Loucy (cell line): ENCODE results near the gene CKMT2.

Experiments used
- H2AFZ ChIP-seq: fragments of 200-600 bp; sonication (generic); 2 replicates; pipeline ENCODE4 v1.6.0; 2016; ENCODE audit warnings: antibody characterized with exemption, mild to moderate bottlenecking, low read length, moderate library complexity
- H3F3A ChIP-seq: fragments of 200-600 bp; 2 replicates; pipeline ENCODE4 v1.6.0; 2016; ENCODE audit warnings: antibody characterized with exemption, low read depth, mild to moderate bottlenecking
- H3K27me3 ChIP-seq: fragments of 200-600 bp; sonication (generic); 2 replicates; pipeline ENCODE4 v1.6.1; 2014; ENCODE audit warnings: low read length, mild to moderate bottlenecking; ENCODE audit not compliant: insufficient read depth, poor library complexity, severe bottlenecking
- H3K36me3 ChIP-seq: fragments of 200-600 bp; sonication (generic); 2 replicates; pipeline ENCODE4 v1.6.1; 2016; ENCODE audit warnings: low read length; ENCODE audit not compliant: insufficient read depth
- H3K4me1 ChIP-seq: fragments of 200-600 bp; sonication (generic); 2 replicates; pipeline ENCODE4 v1.5.1; 2014; ENCODE audit warnings: low read length, mild to moderate bottlenecking; ENCODE audit not compliant: insufficient read depth, poor library complexity, severe bottlenecking
- H3K4me2 ChIP-seq: fragments of 200-600 bp; sonication (generic); 2 replicates; pipeline ENCODE4 v1.6.0; 2014; ENCODE audit warnings: antibody characterized with exemption, low read length, low read depth, mild to moderate bottlenecking; ENCODE audit not compliant: poor library complexity, severe bottlenecking
- H3K4me3 ChIP-seq: fragments of 200-600 bp; sonication (generic); 2 replicates; pipeline ENCODE4 v1.5.1; 2014; ENCODE audit warnings: low read length, mild to moderate bottlenecking, mixed read lengths; ENCODE audit not compliant: poor library complexity, severe bottlenecking
- H3K79me2 ChIP-seq: fragments of 200-600 bp; sonication (generic); 2 replicates; pipeline ENCODE4 v1.6.1; 2014; ENCODE audit warnings: low read length; ENCODE audit not compliant: insufficient read depth
- H3K9ac ChIP-seq: fragments of 200-600 bp; sonication (generic); 2 replicates; pipeline ENCODE4 v1.6.0; 2014; ENCODE audit warnings: mild to moderate bottlenecking, low read depth, low read length, moderate library complexity; ENCODE audit not compliant: poor library complexity, severe bottlenecking
- H3K9me2 ChIP-seq: fragments of 200-600 bp; sonication (generic); replicated peaks from 2 replicates; pipeline ENCODE4 v1.6.1; 2016; ENCODE audit warnings: low read depth, low read length, mixed read lengths
- H3K9me3 ChIP-seq: fragments of 200-600 bp; sonication (generic); 2 replicates; pipeline ENCODE4 v1.6.1; 2014; ENCODE audit warnings: mild to moderate bottlenecking, antibody characterized with exemption, low read length, low read depth; ENCODE audit not compliant: insufficient read depth
- H4K20me1 ChIP-seq: fragments of 200-600 bp; sonication (generic); 2 replicates; pipeline ENCODE4 v1.6.0; 2014; ENCODE audit warnings: antibody characterized with exemption, low read length, mild to moderate bottlenecking; ENCODE audit not compliant: insufficient read depth, poor library complexity, severe bottlenecking
- EZH2phosphoT487 ChIP-seq: fragments of 200-600 bp; IDR thresholded peaks from 2 replicates; pipeline ENCODE4 v1.6.1; 2018; ENCODE audit warnings: antibody characterized with exemption, mild to moderate bottlenecking, moderate library complexity, borderline replicate concordance
- TF ChIP-seq, protein P1 (sequence below): fragments of 200-600 bp; sonication (generic); conservative IDR thresholded peaks from 2 replicates; pipeline ENCODE4 v1.5.1; 2014; ENCODE audit warnings: mild to moderate bottlenecking, antibody characterized with exemption, low read length

CKMT2 gene

DNA sequence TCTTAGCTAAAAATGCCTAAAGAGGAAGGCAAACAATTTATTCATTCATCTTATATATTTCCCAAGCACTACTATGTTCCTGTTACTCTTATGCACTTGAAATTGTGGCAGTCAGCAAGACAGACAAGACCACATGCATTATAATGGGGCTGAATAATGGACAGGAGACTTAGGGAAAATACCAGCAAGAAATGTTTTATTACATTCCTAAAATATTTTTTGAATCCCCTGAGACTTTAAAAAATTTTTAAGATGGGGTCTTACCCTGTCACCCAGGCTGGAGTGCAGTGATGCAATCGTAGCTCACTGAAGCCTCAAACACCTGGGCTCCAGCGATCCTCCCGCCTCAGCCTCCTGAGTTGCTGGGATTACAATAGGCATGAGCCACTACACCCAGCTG lies 81.5 kb downstream of the CKMT2 start:
- Histone ChIP-seq H3K79me2 (no peaks in the 10 kb centered on the region), H3K36me3 (peaks cover 2% of the 10 kb centered on the region; the same call in 1 of the 2 replicates), H3K9ac (no peak overlapping the region)

DNA sequence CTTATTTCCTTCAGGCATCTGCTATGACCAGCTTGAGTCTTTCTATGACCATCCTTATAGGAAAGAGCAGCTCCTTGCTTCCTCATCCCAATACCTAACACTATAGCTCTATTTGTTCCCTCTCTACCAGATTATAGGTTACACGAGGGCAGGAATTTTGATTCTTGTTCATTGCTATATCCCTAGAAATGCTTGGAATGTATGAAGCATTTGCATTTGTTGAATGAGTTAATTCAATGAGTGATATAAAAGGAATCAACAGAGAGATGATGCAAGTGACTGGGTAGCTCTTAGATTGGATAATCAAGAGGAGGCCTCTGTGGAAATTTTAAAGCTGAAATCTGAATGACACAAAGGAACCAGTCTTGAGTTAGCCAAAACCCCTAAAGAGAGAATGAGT lies 82.2 kb downstream of the CKMT2 start:
- Histone ChIP-seq H3K4me1 (no peaks in the 10 kb centered on the region), H3K27me3 (no peaks in the 10 kb centered on the region), H3K9me3 (no peaks in the 10 kb centered on the region), H3K9ac (no peak overlapping the region), H3K9me2 (no peaks in the 10 kb centered on the region), H3K36me3 (peaks cover 2% of the 10 kb centered on the region; the same call in 1 of the 2 replicates), H3K79me2 (no peaks in the 10 kb centered on the region), H3K4me3 (no peak overlapping the region), H2AFZ (no peak overlapping the region), H3F3A (no peaks in the 10 kb centered on the region), H4K20me1 (no peaks in the 10 kb centered on the region), H3K4me2 (no peak overlapping the region)
- no peak for TF ChIP-seq EZH2phosphoT487
- TF ChIP-seq, protein P1, sequence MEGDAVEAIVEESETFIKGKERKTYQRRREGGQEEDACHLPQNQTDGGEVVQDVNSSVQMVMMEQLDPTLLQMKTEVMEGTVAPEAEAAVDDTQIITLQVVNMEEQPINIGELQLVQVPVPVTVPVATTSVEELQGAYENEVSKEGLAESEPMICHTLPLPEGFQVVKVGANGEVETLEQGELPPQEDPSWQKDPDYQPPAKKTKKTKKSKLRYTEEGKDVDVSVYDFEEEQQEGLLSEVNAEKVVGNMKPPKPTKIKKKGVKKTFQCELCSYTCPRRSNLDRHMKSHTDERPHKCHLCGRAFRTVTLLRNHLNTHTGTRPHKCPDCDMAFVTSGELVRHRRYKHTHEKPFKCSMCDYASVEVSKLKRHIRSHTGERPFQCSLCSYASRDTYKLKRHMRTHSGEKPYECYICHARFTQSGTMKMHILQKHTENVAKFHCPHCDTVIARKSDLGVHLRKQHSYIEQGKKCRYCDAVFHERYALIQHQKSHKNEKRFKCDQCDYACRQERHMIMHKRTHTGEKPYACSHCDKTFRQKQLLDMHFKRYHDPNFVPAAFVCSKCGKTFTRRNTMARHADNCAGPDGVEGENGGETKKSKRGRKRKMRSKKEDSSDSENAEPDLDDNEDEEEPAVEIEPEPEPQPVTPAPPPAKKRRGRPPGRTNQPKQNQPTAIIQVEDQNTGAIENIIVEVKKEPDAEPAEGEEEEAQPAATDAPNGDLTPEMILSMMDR: no peak

More for the DNA sequence above, 81.5 kb downstream of the CKMT2 start:
- no peaks in the 10 kb centered on the region for H3K27me3 ChIP-seq
- no peaks in the 10 kb centered on the region for H3F3A ChIP-seq
- H3K9me3 ChIP-seq: no peaks in the 10 kb centered on the region
- H3K4me1 ChIP-seq: no peaks in the 10 kb centered on the region
- H3K4me2 ChIP-seq: no peak overlapping the region
- H3K9me2 ChIP-seq: no peaks in the 10 kb centered on the region
- H3K4me3 ChIP-seq: no peak overlapping the region
- H2AFZ ChIP-seq: no peak overlapping the region
- H4K20me1 ChIP-seq: no peaks in the 10 kb centered on the region
- TF ChIP-seq, protein P1: no peak
- TF ChIP-seq EZH2phosphoT487: no peak

DNA sequence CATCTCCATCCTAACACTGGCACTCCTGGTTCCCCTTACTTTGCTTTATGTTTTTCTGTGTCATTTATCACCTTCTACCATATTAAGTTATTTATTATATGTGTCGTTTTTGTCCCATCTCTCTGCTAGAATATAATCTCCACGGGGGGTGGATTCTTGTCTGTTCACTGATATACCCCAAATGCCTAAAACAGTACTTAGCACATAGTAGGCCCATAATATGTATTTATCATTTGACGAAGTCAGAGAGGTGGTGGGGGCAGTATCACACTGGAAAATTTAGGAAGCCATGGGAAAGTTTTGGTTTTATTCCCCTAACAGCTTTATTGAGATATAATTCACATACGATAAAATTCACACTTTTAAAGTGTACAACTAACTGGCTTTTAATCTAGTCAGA lies 82.7 kb downstream of the CKMT2 start:
- Histone ChIP-seq H3K4me2 (no peak overlapping the region), H3K79me2 (no peaks in the 10 kb centered on the region), H2AFZ (no peak overlapping the region), H3K9ac (no peak overlapping the region), H3K9me2 (no peaks in the 10 kb centered on the region), H3K36me3 (peaks cover 2% of the 10 kb centered on the region; the same call in 1 of the 2 replicates), H4K20me1 (no peaks in the 10 kb centered on the region), H3K4me3 (no peak overlapping the region), H3K4me1 (no peaks in the 10 kb centered on the region), H3K27me3 (no peaks in the 10 kb centered on the region), H3K9me3 (no peaks in the 10 kb centered on the region), H3F3A (no peaks in the 10 kb centered on the region)
- TF ChIP-seq EZH2phosphoT487: no peak
